HG02870 (cell line): Measurements from ENCODE around the gene PKD1.
A peak's percentile ranks its signal among the peaks of the same experiment; 100 is the strongest.

Experiments used
- ATAC-seq: cut with Tn5 transposase; IDR thresholded peaks from one replicate; pipeline ENCODE4 v1.9.1; 2021; ENCODE audit warnings: mild to moderate bottlenecking, moderate library complexity; ENCODE audit not compliant: unreplicated experiment

PKD1 gene

DNA sequence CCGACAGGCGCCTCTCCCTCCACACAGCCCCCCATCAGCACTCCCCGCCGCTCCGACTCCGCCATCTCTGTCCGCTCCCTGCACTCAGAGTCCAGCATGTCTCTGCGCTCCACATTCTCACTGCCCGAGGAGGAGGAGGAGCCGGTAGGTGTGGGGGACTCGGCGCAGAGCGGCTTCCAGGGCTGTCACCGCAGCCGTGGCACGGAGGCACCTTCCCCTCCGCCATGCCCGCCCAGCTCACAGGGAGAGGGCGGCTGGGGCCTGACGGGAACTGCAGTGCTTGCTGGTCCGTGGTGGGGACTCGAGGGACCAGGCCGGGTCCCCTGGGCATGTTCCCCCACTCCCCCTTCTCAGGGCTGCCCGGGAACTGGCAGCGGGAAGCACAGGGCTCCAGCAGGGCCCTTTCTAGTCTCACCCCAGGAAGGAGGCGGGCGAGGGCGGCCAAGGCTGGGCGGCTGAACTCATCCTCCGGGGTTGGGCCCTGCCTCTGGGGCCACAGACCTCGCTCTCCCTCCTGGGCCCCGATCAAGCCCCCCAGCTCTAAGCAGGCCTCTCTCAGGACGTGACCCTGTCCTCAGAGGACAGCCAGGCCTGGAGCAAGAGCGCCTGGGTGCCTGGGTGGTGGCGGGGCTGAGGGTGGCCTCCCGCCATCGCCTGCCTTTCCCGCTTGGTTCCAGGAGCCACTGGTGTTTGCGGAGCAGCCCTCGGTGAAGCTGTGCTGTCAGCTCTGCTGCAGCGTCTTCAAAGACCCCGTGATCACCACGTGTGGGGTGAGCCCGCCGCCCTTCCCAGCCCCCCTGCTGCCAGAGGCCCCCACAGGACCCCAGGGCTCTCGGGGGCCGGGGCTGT is 35.1 kb upstream of the PKD1 start:
- ATAC-seq = no peak

DNA sequence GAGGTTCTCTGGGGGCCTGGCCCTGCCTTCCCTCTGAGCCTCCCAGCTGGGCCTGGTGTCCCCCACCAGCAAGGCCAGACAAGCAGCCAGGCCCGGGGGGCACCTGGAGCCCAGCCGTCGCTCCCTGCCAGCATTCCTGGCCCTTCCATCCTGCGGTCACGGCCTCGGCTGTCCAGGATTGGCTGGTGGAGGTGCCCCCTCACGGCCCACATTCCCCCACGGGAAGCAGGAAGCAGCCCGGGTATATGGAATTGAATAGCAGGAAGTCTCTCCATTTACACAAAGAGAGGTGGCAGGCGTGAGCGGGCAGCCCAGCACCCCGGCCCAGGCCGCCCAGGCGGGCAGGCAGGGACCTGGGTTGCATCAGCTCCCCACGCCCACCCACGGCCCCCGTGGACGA is 34.4 kb upstream of the PKD1 start:
- ATAC-seq = no peak

DNA sequence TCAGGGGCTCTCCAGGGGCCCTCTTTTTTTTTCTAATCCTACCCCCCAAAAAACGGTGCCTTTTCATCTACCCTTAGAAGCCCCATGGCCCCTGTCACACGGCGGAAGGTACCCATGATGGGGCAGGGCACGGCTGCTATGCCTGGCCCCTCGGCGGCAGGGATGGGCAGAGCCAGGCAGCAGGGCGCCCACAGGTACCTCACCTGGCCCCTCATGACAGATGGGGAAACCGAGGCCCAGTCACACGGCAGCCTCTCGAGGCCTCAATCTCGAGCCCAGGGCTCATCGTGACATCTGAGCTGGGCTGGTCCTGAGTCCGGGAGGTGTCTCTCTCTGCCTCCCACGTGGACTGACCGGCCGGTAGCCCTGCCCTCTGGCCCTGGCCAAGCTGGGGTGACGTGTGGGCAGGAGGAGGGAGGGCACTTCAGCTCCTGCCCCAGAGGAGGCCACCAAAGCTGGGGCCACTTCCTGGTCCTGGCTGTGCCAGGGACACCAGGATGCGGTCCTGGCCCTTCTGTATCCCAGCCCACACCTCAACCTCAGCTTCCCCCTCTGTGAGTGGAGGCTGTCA is 31.5 kb upstream of the PKD1 start:
- ATAC-seq = no peak

DNA sequence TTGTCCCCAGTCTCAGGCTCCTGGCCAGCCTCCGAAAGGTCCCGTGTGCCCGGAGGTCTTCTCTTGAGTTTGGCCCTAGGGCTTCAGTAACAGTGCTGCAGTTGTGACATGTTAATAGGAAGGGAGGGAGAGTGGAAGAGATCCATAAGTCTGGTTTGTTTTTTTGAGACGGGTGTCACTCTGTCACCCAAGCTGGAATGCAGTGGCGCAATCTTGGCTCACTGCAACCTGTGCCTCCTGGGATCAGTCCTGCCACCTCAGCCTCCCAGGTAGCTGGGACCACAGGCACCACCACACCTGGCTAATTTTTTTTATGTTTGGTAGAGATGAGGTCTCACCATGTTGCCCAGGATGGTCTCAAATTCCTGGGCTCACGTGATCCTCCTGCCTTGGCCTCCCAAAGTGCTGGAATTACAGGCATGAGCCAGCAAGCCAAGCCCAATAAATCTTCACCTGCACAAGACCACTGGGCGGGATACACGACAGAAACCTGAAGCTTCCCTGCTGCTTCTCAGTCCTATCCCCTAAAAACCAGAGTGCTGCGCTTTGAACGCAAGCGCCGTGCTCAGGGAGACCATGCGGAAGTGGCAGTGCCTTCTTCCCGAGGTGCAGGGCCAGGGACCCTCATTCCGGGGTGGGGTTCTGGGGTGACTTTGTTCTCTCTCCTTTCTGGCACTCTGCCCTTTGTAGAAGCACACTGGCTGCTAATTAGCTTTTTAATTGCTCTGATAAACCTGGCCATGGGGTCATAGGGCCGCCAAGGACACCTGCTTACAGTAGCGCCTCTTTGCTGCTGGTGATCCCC is 30.8 kb upstream of the PKD1 start:
- ATAC-seq = no peak

DNA sequence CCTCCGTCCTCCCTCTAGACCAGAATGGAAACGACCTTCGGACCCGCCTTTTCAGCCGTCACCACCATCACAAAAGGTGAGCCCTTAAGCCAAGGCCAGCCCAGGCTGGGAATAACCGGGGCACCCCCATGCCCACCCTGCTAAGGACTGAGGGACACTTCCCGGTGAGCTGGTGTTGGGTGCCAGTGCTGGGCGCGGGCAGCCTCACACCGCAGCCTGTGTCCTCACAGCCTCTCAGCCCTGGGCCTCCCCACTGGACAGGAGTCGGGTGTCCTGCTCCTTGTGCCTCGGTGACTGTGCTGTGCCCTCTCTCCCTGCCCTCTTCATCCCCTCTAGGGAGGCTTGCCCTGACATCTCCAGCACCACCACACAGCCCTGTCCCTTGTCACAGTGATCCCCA is 30.2 kb upstream of the PKD1 start:
- no peak for ATAC-seq

DNA sequence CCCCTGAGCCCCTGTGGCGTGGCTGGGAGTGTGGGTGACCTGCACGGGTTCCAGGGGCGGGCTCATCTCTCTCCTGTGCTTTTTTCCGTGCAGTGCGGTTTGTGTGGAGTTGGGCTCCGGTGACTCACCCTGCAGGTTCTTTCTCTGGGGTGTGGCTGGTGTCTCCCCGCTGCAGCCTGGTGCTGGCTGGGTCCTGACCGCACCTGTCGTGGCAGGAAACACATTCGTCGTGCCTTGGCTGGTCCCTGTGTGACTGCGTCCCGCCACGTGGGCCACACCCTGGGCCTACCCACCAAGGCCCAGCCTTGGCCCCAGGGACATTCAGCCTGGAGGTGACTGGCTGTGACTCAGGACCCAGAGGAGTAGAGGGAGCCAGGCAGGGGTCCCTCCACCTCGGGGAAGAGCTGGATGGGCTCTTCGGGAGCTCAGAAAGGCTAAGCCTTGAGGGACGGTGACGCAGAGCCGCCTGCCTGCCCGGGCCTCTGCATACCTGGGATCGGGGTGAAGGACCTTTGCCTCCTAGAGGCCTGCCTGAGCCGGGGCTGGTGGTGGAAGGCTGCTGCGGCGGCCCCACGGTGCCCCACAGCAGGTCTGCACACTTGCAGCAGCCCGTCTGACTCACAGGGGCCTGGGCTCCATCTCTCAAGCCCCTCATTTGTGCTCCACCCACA is 27.6 kb upstream of the PKD1 start:
- ATAC-seq = no peak

DNA sequence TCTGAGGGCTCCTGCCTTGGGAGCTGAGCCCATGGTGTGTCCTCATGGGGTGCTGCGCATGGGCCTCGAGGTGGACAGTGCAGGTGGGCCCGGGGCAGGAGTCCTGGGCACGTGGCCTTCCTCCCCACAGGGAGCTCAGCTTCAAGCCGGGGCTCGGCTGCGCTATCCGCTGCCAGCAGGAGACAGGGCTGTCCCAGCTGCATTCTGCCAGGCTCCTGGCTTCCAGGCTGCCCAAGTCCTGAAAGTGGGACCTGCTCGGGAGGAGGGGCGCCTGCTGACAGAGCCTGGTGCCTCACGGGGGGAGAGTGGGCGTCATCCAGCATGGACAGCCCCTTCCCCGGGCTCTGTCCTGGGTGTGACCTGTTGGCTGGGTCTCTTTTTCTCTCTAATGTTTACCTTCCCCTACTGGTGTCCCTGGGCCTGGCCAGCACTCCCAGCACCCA is 27.0 kb upstream of the PKD1 start:
- ATAC-seq = no peak

DNA sequence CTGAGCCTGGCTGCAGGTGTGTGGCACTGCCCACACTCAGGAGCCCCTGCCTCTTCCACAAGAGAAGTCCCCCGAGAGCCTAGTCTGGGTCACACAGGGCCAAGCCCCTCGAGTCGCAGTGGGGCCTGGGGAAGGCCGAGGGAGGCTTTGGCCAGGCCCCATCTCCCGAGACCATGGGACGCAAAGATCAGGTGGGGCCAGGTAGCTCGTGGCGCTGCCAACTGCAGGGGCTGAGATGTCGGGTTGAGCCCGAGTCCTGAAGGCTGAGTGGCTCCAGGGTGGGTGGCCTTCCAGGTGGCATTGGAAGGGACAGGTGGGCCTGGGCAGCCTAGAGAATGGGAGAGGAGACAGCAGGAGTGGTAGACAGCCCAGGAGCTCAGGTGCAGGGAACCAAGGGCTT is 26.2 kb upstream of the PKD1 start:
- no peak for ATAC-seq

DNA sequence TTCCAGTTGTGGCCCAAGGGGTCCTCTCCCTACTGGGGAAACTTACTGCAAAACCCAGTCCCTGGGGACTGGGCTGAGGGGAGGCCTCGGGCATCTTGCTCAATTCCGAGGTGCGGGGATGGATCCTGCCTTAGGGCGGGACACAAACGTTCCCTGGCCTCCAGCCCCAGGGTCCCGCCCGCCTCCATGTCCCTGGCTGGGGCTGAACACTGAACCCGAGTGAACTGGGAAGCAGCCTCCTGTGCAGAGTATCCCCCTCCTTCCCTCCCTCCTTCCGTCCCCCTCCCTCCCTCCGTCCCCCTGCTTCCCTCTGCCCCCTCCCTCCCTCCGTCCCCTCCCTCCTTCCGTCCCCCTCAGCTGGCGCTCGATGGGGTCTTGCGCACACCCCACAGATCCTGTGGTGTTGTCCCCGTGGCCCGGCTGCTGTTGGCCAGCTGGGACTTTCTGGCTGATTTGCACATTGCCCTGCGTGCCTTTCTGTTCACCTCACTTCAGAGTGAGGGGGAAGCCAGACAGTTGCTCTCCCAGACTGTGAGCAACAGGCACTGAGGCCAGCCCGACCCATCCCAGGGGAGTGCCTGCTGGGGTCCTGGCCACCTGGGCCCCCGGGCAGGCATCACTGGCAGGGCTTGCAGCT is 25.3 kb upstream of the PKD1 start:
- ATAC-seq = no peak

DNA sequence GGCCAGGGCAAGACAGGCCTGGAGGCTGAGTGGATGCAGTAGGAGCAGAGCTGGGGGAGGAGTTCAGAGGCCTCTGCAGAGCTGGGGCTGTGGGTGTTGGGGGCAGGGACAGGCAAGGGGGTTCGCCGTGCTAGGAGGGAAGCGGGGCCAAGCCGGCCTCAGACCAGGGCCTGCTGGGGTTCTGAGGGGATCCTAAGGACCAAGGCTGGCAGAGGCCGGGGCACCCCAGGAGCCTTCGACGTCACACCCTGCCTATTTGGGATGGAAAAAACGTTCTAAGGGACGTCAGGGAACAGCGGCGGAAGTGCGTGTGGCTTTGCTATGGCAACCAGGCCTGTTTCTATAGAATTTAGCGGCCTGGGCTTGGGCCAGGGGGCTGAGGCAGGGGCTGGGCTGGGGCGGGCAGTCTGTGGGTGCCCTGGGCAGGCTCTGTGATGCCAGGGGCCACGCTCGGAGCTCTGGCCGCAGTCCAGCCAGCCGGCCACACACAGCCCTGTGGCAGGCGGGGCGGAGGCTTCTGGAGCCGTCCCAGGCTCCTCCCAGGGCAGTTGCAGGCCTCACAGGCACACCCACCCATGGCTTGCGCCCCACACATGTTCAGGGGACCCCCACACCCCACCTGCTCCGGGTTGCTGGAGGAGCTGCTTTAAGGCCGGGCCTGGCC is 23.6 kb upstream of the PKD1 start:
- no peak for ATAC-seq

DNA sequence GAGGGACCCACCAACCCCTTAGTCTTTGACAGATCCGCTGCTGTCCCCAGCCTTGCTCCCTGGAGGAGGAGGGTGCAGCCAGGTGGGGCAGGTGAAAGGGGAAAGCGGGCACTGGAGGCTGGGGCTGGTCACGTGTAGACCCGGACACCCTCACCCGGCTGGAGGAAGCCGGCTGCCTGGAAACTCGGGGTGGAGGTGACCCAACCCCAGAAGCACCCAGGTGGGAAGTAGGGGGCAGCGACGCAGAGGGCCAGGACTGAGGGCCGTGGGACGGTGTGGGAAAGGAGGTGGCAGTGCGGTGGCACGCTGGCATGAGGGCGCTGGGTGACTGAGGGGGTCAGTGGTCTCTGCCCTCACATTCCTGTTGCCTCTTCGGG is 22.6 kb upstream of the PKD1 start:
- ATAC-seq = no peak

DNA sequence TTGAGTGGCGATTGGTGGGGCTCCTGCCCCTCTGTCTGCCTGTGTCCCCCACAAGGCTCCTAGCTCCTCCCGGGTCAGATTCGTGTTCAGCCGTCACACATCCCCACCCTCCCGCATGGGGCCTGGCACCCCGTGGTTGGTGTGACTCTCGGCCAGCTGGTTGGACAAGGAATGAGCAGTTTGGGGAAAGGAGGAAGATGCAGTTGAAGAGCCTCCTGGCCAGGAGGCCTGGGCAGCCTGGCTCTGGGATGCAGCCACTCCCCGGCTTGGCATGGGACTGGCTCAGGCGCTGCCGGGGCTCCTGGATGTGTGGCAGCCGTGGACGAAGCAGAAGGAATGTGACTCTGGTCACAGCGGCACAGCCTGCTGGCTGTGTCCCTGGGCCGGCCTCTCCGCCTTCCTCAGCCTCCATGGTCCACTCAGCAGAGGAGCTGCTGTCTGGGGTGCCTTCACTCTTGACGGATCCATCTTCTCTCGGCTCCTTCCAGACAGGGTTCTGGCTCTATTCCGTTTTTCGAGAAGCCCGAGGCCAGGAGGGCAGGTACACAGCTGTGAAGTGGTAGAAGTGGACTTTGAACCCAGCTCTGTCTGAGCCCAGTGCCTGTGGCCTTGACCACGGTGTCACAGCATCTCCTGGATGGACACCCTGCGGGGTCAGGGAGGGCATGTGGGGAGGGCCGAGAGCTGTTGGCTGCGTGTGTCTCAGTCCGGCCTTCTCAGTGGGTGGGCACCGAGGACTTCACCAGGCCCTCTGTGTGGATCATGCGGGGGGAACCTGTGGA is 22.0 kb upstream of the PKD1 start:
- no peak for ATAC-seq

DNA sequence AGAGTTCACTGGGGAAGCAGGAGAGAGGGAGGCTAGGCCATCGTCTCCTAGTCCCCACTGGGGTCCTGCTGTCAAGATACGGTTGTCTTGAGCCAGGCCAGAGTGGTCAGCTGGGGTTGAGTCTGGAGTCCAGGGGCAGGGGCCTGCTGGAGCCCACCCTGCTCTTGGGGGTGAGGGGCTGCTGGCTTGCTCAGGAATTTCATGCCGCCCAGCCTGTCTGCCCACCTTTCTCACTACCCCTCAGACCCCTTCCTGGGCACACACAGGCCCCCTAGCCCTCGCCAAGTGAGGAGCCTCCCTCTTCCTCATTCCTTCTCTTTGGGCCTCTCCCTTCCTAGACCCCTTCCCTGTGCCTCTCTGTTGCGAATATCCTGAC is 21.1 kb upstream of the PKD1 start:
- no peak for ATAC-seq

DNA sequence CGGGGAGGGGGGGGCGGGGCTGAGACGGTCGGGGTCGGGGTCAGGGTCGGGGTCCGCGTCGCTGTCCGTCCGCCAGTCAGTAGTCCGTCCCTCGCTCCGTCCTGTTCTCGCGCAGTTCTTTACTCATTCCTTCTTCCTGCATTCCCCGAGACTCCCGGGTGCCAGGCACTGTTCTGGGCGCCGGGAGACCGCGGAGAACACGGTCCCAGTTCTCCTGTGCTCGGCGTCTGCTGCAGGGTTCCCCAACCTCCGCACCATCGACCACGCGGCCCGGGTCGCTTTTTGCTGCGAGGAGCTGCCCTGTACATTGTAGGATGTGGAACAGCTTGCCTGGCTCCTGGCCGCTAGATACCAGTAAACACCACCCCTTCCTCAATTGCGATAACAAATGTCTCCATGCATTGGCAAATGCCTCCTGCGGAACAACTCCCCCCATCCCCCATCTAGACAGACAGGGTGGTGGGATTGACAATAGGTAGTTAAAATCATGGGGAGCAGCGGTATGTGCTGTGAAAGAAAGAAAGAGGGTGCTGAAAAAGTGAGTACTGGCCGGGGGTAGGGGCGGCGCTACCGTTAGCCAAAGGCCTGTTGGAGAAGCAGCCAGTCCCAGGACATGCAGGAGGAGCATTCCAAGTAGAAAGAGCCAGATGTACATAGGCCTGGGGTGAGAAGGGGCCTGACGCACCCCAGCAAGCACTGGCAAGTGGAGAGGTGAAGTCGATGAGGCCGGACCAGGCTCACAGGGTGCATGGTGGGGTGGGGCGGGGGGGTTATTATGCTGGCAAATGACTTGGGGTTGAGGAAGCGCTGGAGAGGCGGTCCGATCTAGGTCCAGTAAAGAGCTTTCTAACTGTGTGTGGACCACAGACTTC is 20.5 kb upstream of the PKD1 start:
- no peak for ATAC-seq

DNA sequence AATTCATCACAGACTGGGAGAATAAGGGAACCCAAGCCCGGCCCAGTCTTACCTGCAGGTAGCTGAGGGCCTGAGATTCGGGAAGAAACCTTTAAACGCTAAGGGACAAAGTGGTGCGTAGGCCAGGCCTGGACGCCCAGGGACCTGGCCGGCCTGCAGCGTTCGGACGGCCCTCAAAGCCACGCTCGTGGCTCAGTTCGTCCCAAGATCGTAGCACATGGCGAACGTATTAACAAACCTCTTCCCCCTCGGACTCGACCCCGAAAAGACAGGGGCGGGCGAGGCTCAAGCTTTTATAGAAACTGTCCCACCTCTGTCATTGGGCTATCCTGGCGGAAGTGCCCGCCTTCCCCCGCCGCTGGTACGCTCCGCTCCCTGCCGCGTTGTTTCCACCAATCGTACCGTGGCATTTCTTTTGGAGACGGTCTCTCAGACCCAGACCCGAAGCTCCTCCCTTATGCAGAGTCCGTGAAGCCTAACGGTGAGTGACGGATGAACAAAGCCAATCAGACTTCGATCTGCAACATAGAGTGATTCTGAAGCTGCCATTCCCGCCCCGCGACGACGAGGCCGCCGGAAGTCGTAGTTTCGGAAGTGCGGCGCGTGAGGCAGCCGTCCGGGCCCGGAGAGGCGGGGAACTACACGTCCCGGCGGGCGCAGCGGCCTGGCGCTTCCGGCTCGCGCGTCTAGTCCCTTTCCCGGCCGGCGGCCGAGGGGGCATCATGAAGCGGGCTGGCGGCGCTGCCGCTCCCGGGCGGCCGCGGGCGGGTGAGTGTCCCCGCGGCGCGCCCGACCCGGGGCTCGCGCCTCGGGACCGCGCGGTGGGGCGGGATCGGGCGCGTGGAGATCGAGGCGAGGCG is 19.6 kb upstream of the PKD1 start, which contains the start of gene TRAF7:
TRAF7 (plus strand) TSS at position 692 of the 860 bp plus-strand sequence. CDS start 8,139 bp downstream, outside the sequence.
- peak; percentile 83 for ATAC-seq

DNA sequence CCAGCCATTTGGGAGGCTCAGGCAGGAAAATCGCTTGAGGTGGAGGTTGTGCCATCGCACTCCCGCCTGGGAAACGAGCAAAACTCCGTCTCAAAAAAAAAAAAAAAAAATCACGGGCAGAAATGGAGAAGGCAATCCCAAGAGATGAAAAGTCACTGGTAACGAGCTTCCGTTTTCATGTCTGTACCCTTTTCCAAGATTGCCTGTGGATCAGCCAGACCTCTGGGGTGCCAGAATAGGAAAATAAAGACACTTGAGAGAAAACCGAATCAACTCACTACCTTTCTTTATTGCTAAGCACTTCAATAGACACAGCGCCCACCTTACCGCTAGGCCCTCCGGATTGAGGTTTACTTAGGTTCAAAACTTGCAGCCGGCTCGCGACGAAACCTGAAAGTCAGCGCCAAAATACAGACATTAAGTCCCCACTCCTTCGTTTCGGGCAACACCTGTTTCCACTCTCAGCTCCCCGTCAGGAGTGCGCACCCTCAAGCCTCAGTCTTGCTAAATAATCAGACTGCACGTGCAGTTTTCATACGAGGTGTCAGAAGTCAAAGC is 18.9 kb upstream of the PKD1 start:
- no peak for ATAC-seq
